ENCODE measurements around the gene PSD. TPM values are rescaled to one million over a fixed set of nuclear protein-coding genes. Genes with fewer than 3 reads are reported as not detected.

Gene PSD
- total RNA-seq, 6 experiments from 2014 or later = 0.37 to 1.4 (median 0.69) TPM

DNA sequence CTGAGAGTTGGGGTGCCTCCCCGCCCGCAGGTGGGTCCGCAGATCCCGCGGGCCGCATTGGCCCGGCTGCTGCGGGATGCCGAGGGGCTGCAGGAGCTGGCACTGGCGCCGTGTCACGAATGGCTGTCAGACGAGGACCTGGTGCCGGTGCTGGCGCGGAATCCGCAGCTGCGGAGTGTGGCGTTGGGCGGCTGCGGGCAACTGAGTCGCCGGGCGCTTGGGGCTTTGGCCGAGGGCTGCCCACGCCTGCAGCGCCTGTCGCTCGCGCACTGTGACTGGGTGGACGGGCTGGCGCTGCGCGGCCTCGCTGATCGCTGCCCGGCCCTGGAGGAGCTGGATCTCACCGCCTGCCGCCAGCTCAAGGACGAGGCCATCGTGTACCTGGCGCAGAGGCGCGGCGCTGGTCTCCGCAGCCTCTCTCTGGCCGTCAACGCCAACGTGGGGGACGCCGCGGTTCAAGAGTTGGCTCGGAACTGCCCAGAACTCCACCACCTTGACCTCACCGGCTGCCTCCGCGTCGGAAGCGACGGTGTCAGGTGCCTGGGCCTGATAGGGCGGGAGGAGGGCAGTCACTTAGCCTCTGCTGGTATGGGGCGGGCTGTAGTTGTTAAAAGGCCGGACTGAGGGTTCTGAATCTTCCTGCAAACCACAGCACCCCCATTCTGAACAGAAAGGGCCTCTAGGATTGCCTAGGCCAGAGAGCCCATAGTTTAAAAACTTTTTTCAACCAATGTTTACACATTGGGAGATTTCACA, 3.4 kb upstream of the PSD start:
- H3K27ac Mint-ChIP-seq = peak overlapping the region; percentile 60
- DNase-seq = no peak
- TF ChIP-seq, protein P1, sequence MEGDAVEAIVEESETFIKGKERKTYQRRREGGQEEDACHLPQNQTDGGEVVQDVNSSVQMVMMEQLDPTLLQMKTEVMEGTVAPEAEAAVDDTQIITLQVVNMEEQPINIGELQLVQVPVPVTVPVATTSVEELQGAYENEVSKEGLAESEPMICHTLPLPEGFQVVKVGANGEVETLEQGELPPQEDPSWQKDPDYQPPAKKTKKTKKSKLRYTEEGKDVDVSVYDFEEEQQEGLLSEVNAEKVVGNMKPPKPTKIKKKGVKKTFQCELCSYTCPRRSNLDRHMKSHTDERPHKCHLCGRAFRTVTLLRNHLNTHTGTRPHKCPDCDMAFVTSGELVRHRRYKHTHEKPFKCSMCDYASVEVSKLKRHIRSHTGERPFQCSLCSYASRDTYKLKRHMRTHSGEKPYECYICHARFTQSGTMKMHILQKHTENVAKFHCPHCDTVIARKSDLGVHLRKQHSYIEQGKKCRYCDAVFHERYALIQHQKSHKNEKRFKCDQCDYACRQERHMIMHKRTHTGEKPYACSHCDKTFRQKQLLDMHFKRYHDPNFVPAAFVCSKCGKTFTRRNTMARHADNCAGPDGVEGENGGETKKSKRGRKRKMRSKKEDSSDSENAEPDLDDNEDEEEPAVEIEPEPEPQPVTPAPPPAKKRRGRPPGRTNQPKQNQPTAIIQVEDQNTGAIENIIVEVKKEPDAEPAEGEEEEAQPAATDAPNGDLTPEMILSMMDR (IDR thresholded peaks at IDR 0.05) = no peak

DNA sequence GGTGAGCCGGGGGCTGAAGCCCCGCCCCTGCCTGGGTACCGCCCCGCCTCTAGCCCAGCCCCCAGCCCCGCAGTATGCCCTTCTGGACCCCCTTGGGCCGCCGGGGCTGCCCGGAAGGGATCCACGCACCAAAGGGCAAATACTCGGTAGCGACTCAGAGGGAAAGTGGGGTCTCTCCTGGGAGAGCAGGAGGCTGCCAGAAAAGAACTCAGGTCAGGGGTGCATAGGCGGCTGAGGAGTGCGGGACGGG, 2.8 kb upstream of the PSD start:
- TF ChIP-seq, protein P1 (IDR thresholded peaks at IDR 0.05) = no peak
- no peak for DNase-seq
- peaks cover 10% of the 10 kb centered on the region for H3K27me3 Mint-ChIP-seq (ENCODE audit: insufficient read depth)
- H3K27ac Mint-ChIP-seq = no peak overlapping the region
- peaks cover 26% of the 10 kb centered on the region for H3K4me1 Mint-ChIP-seq (ENCODE audit: low read depth)
- H3K4me3 Mint-ChIP-seq = peak overlapping the region; percentile 98
- no peaks in the 10 kb centered on the region for H3K9me3 Mint-ChIP-seq
- no peaks in the 10 kb centered on the region for H3K36me3 Mint-ChIP-seq (ENCODE audit: low read depth)

More for the DNA sequence above, 3.4 kb upstream of the PSD start:
- peaks cover 10% of the 10 kb centered on the region for H3K27me3 Mint-ChIP-seq (ENCODE audit: insufficient read depth)
- no peaks in the 10 kb centered on the region for H3K9me3 Mint-ChIP-seq
- no peaks in the 10 kb centered on the region for H3K36me3 Mint-ChIP-seq (ENCODE audit: low read depth)
- peak overlapping the region; percentile 98 for H3K4me3 Mint-ChIP-seq
- peaks cover 31% of the 10 kb centered on the region for H3K4me1 Mint-ChIP-seq (ENCODE audit: low read depth)

DNA sequence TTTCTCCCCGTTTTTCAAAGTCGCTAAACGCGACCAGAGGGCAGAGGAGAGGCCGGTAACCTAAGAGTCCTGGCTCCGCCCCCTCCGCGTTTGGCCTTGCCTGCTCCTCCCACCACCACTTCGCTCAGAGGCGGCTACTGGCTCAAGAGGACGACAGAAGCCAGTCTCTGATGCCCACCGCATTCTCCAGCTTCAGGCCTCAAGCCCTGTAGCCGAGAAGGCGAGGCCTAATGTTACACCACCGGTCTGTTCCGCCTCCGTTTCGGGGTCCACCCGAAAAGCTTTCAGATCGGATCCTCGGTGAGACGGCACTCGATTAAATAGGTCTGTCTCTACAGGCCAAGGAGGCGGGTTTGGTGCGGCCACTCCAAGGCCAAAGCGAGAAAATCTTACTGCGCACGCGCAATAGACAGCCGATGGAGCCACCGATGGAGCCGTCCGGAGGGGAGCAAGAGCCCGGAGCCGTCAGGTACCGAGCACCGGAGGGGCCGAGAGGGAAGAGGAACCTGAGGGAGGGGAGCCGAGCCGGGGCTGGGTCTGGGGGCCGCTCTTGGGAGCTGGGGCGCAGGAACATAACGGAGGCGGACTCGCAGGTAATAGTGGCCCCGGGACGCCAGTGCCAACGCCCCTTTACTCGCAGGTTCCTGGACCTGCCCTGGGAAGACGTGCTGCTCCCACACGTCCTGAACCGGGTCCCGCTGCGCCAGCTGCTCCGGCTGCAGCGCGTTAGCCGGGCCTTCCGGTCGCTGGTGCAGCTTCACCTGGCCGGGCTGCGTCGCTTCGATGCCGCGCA, 2.3 kb upstream of the PSD start, which contains the start of gene FBXL15:
Gene FBXL15 (plus strand): TSS at position 123 of the 793 bp plus-strand sequence. CDS start 294 bp downstream, at position 417.
- peak; percentile 95 for DNase-seq
- no peaks in the 10 kb centered on the region for H3K9me3 Mint-ChIP-seq
- H3K36me3 Mint-ChIP-seq (ENCODE audit: low read depth) = no peaks in the 10 kb centered on the region

DNA sequence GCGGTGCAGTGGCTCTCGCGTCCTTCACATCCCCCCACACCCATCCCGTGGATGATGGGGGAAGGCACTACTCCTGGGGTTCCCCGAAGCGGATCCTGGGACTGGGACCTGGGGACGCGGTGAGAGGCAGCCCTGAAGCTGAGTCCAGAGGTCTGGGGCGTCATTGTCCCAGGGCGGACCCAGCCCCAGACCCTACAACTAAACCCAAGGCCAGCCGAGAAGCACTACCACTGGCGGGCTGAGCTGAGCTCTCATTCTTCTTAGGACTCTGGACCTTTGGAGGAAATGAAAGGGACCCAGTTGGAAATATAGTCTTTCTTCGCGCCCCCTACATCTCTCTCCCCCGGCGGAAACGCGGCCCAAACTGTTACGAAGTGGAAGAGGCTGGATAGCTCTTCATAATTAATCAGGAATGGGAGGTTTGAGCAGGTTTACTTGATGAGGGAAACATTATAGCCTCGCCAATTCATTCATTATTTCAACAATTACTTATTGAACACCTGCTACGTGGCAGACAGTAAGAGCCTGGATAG, 1.7 kb upstream of the PSD start:
- H3K36me3 Mint-ChIP-seq (ENCODE audit: low read depth) = no peaks in the 10 kb centered on the region
- H3K27me3 Mint-ChIP-seq (ENCODE audit: insufficient read depth) = peaks cover 18% of the 10 kb centered on the region
- peaks cover 22% of the 10 kb centered on the region for H3K4me1 Mint-ChIP-seq (ENCODE audit: low read depth)
- peak overlapping the region; percentile 94 for H3K27ac Mint-ChIP-seq
- no peaks in the 10 kb centered on the region for H3K9me3 Mint-ChIP-seq
- TF ChIP-seq, protein P1 (IDR thresholded peaks at IDR 0.05) = no peak
- H3K4me3 Mint-ChIP-seq = peak overlapping the region; percentile 98
- DNase-seq = no peak

More for the DNA sequence above, 2.3 kb upstream of the PSD start, which contains the start of gene FBXL15:
- peak within 1 kb of the TSS; percentile 98 for H3K4me3 Mint-ChIP-seq
- H3K27ac Mint-ChIP-seq = peak within 1 kb of the TSS; percentile 94
- TF ChIP-seq, protein P1 (IDR thresholded peaks at IDR 0.05) = no peak
- peaks cover 13% of the 10 kb centered on the region for H3K27me3 Mint-ChIP-seq (ENCODE audit: insufficient read depth)
- peaks cover 22% of the 10 kb centered on the region for H3K4me1 Mint-ChIP-seq (ENCODE audit: low read depth)

DNA sequence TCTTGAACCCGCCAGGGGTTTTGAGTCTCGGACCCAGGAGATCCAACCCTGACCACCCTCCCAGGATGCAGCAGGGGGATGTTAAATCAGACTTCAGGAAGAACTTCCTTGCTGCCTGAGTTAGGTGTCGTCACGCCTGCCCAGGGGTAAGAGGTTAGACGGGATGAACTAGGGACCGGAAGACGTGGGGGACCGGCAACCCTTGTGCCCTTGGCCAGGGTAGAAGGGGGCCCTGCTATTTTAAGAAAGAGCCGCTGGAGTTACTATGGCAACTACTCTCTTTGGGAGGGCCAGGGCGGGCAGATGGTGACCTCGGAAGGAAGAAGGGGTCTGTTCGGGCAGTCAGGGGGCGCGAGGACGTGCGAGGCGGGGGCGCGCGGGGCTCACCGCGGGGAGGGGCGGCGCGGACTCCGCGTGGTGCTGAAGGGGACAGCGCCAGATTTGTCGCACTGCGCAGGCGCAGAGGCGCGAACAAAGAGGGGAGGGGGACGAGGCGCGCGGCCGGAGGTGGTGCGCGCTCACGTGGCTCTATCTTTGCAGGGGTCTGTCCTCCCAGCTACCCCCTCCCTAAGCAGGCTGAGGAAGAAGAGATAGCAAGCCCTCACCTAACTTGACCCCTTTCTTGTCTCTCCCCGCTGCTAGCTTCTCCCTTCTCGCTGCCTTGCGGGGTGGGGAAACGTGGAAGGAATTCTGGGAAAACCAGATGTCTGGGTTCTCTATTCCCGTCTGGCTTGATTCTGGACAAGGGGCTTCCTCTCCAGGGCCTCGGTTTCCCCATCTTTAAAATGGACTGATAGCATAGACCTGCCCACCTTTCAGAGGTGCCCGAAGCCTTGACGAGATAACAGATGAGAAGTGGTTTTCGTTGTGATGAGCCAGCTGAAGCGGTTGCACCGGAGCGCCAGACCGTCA, 940 bp upstream of the PSD start:
- H3K9me3 Mint-ChIP-seq = no peaks in the 10 kb centered on the region
- DNase-seq = no peak
- H3K27me3 Mint-ChIP-seq (ENCODE audit: insufficient read depth) = peaks cover 19% of the 10 kb centered on the region
- no peaks in the 10 kb centered on the region for H3K36me3 Mint-ChIP-seq (ENCODE audit: low read depth)
- TF ChIP-seq, protein P1 (IDR thresholded peaks at IDR 0.05) = no peak
- peaks cover 22% of the 10 kb centered on the region for H3K4me1 Mint-ChIP-seq (ENCODE audit: low read depth)
- peak overlapping the region; percentile 98 for H3K4me3 Mint-ChIP-seq
- H3K27ac Mint-ChIP-seq = no peak overlapping the region
